ENCODE measurements around the gene RFT1. TPM values are rescaled to one million over a fixed set of nuclear protein-coding genes. Genes with fewer than 3 reads are reported as not detected.

RFT1 gene
- total RNA-seq, 1 experiment from 2014 or later: 35.7 TPM

GRCh38 chr3:53084310-53085001 lies 45.8 kb downstream of the RFT1 start:
- intact Hi-C loops (cut with micrococcal nuclease; ENCODE audit: unreplicated experiment): no loop called here
- H3K4me1 ChIP-seq: peaks cover 11% of the 10 kb centered on the region
- DNase-seq: peak; percentile 65 to 79
- POLR2A ChIA-PET: no interaction called here
- TF ChIP-seq, protein P1, sequence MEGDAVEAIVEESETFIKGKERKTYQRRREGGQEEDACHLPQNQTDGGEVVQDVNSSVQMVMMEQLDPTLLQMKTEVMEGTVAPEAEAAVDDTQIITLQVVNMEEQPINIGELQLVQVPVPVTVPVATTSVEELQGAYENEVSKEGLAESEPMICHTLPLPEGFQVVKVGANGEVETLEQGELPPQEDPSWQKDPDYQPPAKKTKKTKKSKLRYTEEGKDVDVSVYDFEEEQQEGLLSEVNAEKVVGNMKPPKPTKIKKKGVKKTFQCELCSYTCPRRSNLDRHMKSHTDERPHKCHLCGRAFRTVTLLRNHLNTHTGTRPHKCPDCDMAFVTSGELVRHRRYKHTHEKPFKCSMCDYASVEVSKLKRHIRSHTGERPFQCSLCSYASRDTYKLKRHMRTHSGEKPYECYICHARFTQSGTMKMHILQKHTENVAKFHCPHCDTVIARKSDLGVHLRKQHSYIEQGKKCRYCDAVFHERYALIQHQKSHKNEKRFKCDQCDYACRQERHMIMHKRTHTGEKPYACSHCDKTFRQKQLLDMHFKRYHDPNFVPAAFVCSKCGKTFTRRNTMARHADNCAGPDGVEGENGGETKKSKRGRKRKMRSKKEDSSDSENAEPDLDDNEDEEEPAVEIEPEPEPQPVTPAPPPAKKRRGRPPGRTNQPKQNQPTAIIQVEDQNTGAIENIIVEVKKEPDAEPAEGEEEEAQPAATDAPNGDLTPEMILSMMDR (IDR thresholded peaks at IDR 0.05; ENCODE audit: insufficient read depth in 1 of 2, low read depth in 1 of 2, low read length in 1 of 2, severe bottlenecking in 1 of 2, unreplicated experiment in 1 of 2): no peak
- H3K4me1 Mint-ChIP-seq (ENCODE audit: low read depth, unreplicated experiment): peaks cover 10% of the 10 kb centered on the region
- H3K4me3 ChIP-seq (ENCODE audit: low read depth, low read length): no peak overlapping the region
- CTCF ChIA-PET: interaction anchor here (0.6 kb wide), 1 partner anchor 143 kb away, joined by 4 read pairs; no protein-coding TSS in a partner anchor
- no peaks in the 10 kb centered on the region for H3K27me3 Mint-ChIP-seq (ENCODE audit: insufficient read depth, unreplicated experiment)
- peak overlapping the region; percentile 34 for H3K4me3 Mint-ChIP-seq (ENCODE audit: unreplicated experiment)
- peak overlapping the region; percentile 3 for H3K27ac Mint-ChIP-seq (ENCODE audit: unreplicated experiment)
- H3K36me3 Mint-ChIP-seq (ENCODE audit: insufficient read depth, unreplicated experiment): peaks cover 10% of the 10 kb centered on the region
- H3K9me3 Mint-ChIP-seq (ENCODE audit: unreplicated experiment): no peaks in the 10 kb centered on the region
- H3K9me3 ChIP-seq: no peaks in the 10 kb centered on the region
- peaks cover 2% of the 10 kb centered on the region; the same call in 1 of the 2 replicates for H3K36me3 ChIP-seq (ENCODE audit: control insufficient read depth, insufficient read depth, low read length)
- H3K27me3 ChIP-seq (replicated peaks; ENCODE audit: control insufficient read depth, insufficient read depth, low read length): no peaks in the 10 kb centered on the region
- BruUV-seq (replicated peaks): no TSS peak

DNA sequence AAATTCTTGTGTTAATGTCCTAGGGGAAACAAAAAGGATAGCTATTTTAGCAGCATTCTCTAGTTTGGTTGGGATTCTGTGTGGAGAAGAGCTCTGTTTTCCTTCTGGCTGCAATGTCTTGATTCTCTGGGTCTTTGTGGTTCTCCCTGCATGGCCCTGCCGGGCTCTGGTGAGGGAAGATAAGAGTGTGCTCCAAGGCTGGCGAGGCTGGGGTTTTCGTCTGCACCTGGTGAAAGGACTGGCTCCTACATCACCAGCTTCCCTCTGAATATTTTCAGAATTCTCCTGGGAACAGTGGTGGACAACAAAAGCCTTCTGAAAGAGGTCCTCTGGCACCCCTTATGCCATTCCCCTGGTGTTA lies 46.3 kb downstream of the RFT1 start:
- no peaks in the 10 kb centered on the region for H3K9me3 Mint-ChIP-seq (ENCODE audit: unreplicated experiment)
- H3K27ac Mint-ChIP-seq (ENCODE audit: unreplicated experiment): peak overlapping the region; percentile 3
- no peaks in the 10 kb centered on the region for H3K9me3 ChIP-seq
- H3K4me1 ChIP-seq: peaks cover 11% of the 10 kb centered on the region
- H3K4me3 Mint-ChIP-seq (ENCODE audit: unreplicated experiment): no peak overlapping the region
- POLR2A ChIA-PET: interaction anchor here (0.6 kb wide), 1 partner anchor 31 kb away, joined by 6 read pairs; no protein-coding TSS in a partner anchor
- no peak overlapping the region for H3K4me3 ChIP-seq (ENCODE audit: low read depth, low read length)
- intact Hi-C loops (cut with micrococcal nuclease; ENCODE audit: unreplicated experiment): no loop called here
- H3K36me3 Mint-ChIP-seq (ENCODE audit: insufficient read depth, unreplicated experiment): peaks cover 10% of the 10 kb centered on the region
- H3K27me3 ChIP-seq (replicated peaks; ENCODE audit: control insufficient read depth, insufficient read depth, low read length): no peaks in the 10 kb centered on the region
- no peaks in the 10 kb centered on the region for H3K36me3 ChIP-seq (ENCODE audit: control insufficient read depth, insufficient read depth, low read length)
- BruUV-seq (replicated peaks): no TSS peak
- TF ChIP-seq, protein P1 (IDR thresholded peaks at IDR 0.05; ENCODE audit: insufficient read depth in 1 of 2, low read depth in 1 of 2, low read length in 1 of 2, severe bottlenecking in 1 of 2, unreplicated experiment in 1 of 2): no peak
- H3K4me1 Mint-ChIP-seq (ENCODE audit: low read depth, unreplicated experiment): peaks cover 10% of the 10 kb centered on the region
- H3K27me3 Mint-ChIP-seq (ENCODE audit: insufficient read depth, unreplicated experiment): no peaks in the 10 kb centered on the region
- CTCF ChIA-PET: no interaction called here
- DNase-seq: no peak

DNA sequence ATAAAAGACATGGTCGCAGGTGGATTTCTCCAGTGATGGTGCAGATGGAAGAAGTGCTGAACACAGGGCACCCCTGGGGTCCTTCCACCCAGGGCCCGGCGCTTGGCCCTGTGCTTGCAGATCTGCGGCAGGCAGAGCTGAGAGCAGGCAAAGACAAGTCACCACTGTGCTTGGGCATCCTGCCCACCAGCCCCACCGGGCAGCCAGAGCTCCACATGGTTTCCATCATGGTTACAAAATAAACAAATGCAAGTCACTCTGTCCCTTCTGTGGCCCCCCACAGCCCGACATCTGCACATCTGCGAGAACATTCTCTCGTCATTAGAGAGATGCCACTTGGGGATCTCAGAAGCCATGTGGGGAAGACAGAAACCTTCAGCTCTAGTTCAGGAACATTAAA lies 46.7 kb downstream of the RFT1 start:
- H3K4me3 Mint-ChIP-seq (ENCODE audit: unreplicated experiment): no peak overlapping the region
- peaks cover 11% of the 10 kb centered on the region for H3K4me1 ChIP-seq
- no peaks in the 10 kb centered on the region for H3K9me3 Mint-ChIP-seq (ENCODE audit: unreplicated experiment)
- DNase-seq: no peak
- peaks cover 10% of the 10 kb centered on the region for H3K36me3 Mint-ChIP-seq (ENCODE audit: insufficient read depth, unreplicated experiment)
- no TSS peak for BruUV-seq (replicated peaks)
- intact Hi-C loops (cut with micrococcal nuclease; ENCODE audit: unreplicated experiment): no loop called here
- H3K27me3 ChIP-seq (replicated peaks; ENCODE audit: control insufficient read depth, insufficient read depth, low read length): no peaks in the 10 kb centered on the region
- H3K4me3 ChIP-seq (ENCODE audit: low read depth, low read length): no peak overlapping the region
- POLR2A ChIA-PET: interaction anchor here (0.6 kb wide), 1 partner anchor 31 kb away, joined by 6 read pairs; no protein-coding TSS in a partner anchor
- no peaks in the 10 kb centered on the region for H3K36me3 ChIP-seq (ENCODE audit: control insufficient read depth, insufficient read depth, low read length)
- TF ChIP-seq, protein P1 (IDR thresholded peaks at IDR 0.05; ENCODE audit: insufficient read depth in 1 of 2, low read depth in 1 of 2, low read length in 1 of 2, severe bottlenecking in 1 of 2, unreplicated experiment in 1 of 2): no peak
- H3K4me1 Mint-ChIP-seq (ENCODE audit: low read depth, unreplicated experiment): peaks cover 10% of the 10 kb centered on the region
- CTCF ChIA-PET: interaction anchor here (0.7 kb wide), 2 partner anchors 129 to 200 kb away, joined by 4 read pairs; no protein-coding TSS in a partner anchor
- no peaks in the 10 kb centered on the region for H3K27me3 Mint-ChIP-seq (ENCODE audit: insufficient read depth, unreplicated experiment)
- H3K9me3 ChIP-seq: no peaks in the 10 kb centered on the region
- peak overlapping the region; percentile 3 for H3K27ac Mint-ChIP-seq (ENCODE audit: unreplicated experiment)

Data from Caco-2 (cell line).